Measurements from ENCODE around the gene SF3B6. TPM values are rescaled to one million over a fixed set of nuclear protein-coding genes. Genes with fewer than 3 reads are reported as not detected.

SF3B6 gene
- total and polyA plus RNA-seq, 9 of the 15 experiments (the other 6 are each of a cell fraction or from before 2014, with no cell fraction given): 146 to 591 (median 295) TPM

DNA sequence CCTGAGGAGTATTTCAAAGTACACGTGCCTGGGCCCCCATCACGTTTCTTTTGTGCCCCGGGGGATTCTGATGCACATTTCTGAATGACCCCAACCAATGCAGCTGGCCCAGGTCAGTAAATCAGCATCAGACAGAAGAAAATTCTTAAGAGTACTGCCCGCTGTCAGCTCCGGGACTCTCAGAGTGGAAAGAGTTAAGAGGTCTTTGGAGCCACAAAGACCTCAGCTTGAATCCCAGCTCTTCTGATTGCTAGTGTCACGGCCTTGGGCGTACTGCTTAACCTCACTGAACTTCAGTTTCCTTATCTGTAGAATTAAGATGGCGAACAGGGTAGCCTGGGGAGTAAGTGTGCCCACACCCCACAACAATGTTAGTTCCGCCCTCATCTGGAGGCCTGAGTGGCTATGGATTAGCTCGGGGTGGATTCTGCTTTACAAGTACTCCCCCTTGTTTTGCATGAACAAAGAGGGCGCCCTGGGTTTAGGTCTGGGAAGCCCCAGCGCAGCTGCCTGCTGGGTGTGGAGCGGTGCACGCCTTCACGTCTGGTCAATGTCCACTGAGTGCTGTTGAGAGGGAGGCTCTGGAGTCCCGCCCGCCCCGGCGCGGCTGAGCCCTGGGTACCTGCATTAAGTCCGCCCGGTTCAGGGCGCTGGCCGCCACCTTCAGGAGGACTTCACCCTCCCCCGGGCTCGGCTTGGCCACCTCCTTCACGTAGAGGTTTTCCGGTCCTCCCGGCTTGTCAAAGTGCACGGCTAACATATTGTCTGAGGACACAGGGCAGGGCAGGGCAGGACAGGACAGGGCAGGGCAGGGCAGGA lies 7.7 kb upstream of the SF3B6 start (continued):
- TF ChIP-seq, protein P1, sequence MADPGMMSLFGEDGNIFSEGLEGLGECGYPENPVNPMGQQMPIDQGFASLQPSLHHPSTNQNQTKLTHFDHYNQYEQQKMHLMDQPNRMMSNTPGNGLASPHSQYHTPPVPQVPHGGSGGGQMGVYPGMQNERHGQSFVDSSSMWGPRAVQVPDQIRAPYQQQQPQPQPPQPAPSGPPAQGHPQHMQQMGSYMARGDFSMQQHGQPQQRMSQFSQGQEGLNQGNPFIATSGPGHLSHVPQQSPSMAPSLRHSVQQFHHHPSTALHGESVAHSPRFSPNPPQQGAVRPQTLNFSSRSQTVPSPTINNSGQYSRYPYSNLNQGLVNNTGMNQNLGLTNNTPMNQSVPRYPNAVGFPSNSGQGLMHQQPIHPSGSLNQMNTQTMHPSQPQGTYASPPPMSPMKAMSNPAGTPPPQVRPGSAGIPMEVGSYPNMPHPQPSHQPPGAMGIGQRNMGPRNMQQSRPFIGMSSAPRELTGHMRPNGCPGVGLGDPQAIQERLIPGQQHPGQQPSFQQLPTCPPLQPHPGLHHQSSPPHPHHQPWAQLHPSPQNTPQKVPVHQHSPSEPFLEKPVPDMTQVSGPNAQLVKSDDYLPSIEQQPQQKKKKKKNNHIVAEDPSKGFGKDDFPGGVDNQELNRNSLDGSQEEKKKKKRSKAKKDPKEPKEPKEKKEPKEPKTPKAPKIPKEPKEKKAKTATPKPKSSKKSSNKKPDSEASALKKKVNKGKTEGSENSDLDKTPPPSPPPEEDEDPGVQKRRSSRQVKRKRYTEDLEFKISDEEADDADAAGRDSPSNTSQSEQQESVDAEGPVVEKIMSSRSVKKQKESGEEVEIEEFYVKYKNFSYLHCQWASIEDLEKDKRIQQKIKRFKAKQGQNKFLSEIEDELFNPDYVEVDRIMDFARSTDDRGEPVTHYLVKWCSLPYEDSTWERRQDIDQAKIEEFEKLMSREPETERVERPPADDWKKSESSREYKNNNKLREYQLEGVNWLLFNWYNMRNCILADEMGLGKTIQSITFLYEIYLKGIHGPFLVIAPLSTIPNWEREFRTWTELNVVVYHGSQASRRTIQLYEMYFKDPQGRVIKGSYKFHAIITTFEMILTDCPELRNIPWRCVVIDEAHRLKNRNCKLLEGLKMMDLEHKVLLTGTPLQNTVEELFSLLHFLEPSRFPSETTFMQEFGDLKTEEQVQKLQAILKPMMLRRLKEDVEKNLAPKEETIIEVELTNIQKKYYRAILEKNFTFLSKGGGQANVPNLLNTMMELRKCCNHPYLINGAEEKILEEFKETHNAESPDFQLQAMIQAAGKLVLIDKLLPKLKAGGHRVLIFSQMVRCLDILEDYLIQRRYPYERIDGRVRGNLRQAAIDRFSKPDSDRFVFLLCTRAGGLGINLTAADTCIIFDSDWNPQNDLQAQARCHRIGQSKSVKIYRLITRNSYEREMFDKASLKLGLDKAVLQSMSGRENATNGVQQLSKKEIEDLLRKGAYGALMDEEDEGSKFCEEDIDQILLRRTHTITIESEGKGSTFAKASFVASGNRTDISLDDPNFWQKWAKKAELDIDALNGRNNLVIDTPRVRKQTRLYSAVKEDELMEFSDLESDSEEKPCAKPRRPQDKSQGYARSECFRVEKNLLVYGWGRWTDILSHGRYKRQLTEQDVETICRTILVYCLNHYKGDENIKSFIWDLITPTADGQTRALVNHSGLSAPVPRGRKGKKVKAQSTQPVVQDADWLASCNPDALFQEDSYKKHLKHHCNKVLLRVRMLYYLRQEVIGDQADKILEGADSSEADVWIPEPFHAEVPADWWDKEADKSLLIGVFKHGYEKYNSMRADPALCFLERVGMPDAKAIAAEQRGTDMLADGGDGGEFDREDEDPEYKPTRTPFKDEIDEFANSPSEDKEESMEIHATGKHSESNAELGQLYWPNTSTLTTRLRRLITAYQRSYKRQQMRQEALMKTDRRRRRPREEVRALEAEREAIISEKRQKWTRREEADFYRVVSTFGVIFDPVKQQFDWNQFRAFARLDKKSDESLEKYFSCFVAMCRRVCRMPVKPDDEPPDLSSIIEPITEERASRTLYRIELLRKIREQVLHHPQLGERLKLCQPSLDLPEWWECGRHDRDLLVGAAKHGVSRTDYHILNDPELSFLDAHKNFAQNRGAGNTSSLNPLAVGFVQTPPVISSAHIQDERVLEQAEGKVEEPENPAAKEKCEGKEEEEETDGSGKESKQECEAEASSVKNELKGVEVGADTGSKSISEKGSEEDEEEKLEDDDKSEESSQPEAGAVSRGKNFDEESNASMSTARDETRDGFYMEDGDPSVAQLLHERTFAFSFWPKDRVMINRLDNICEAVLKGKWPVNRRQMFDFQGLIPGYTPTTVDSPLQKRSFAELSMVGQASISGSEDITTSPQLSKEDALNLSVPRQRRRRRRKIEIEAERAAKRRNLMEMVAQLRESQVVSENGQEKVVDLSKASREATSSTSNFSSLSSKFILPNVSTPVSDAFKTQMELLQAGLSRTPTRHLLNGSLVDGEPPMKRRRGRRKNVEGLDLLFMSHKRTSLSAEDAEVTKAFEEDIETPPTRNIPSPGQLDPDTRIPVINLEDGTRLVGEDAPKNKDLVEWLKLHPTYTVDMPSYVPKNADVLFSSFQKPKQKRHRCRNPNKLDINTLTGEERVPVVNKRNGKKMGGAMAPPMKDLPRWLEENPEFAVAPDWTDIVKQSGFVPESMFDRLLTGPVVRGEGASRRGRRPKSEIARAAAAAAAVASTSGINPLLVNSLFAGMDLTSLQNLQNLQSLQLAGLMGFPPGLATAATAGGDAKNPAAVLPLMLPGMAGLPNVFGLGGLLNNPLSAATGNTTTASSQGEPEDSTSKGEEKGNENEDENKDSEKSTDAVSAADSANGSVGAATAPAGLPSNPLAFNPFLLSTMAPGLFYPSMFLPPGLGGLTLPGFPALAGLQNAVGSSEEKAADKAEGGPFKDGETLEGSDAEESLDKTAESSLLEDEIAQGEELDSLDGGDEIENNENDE (IDR thresholded peaks at IDR 0.05; ENCODE audit: low read depth, low read length): peak; percentile 17
- TF ChIP-seq JUNB (CRISPR knock-in tag; conservative IDR thresholded peaks at IDR 0.05): no peak
- peak; percentile 76; the same call in 1 of the 2 replicates for TF ChIP-seq FOXK1 (CRISPR knock-in tag; IDR thresholded peaks at IDR 0.05; ENCODE audit: borderline replicate concordance)
- TF ChIP-seq, protein P2, sequence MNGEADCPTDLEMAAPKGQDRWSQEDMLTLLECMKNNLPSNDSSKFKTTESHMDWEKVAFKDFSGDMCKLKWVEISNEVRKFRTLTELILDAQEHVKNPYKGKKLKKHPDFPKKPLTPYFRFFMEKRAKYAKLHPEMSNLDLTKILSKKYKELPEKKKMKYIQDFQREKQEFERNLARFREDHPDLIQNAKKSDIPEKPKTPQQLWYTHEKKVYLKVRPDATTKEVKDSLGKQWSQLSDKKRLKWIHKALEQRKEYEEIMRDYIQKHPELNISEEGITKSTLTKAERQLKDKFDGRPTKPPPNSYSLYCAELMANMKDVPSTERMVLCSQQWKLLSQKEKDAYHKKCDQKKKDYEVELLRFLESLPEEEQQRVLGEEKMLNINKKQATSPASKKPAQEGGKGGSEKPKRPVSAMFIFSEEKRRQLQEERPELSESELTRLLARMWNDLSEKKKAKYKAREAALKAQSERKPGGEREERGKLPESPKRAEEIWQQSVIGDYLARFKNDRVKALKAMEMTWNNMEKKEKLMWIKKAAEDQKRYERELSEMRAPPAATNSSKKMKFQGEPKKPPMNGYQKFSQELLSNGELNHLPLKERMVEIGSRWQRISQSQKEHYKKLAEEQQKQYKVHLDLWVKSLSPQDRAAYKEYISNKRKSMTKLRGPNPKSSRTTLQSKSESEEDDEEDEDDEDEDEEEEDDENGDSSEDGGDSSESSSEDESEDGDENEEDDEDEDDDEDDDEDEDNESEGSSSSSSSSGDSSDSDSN (IDR thresholded peaks at IDR 0.05; ENCODE audit: borderline replicate concordance in 1 of 2, low read depth in 2 of 2, low read length in 2 of 2): peak in 1 of 2 experiments; percentile 85; a peak in 2 of 4 replicates
- TF ChIP-seq SMC3 (conservative IDR thresholded peaks at IDR 0.05; ENCODE audit: insufficient read depth, low read depth, low read length): peak; percentile 18; the same call in 1 of the 2 replicates
- no peak for TF ChIP-seq TEAD2 (tag; IDR thresholded peaks at IDR 0.05)
- TF ChIP-seq NR4A1 (CRISPR knock-in tag; IDR thresholded peaks at IDR 0.05): no peak
- peak; percentile 41; the same call in 1 of the 2 replicates for TF ChIP-seq NR4A1 (tag; IDR thresholded peaks at IDR 0.05)
- TF ChIP-seq CBFA2T3 (IDR thresholded peaks at IDR 0.05): peak; percentile 67
- peak; percentile 76 to 81 for TF ChIP-seq NRF1 (conservative IDR thresholded peaks at IDR 0.05 in 1 of 2, IDR thresholded peaks at IDR 0.05 in 1 of 2)
- TF ChIP-seq TEAD4 (IDR thresholded peaks at IDR 0.05; ENCODE audit: low read length): peak; percentile 36
- TF ChIP-seq TEAD4 (CRISPR knock-in tag; IDR thresholded peaks at IDR 0.05; ENCODE audit: borderline replicate concordance): no peak
- TF ChIP-seq SAP30 (IDR thresholded peaks at IDR 0.05; ENCODE audit: borderline replicate concordance, insufficient read depth, low read depth, low read length, poor library complexity, severe bottlenecking): peak; percentile 35

Data from K562 (cell line).